Fibroblast of lung (primary cell): ENCODE measurements around the gene FAAP20. TPM values are rescaled to one million over a fixed set of nuclear protein-coding genes. Genes with fewer than 3 reads are reported as not detected.

Experiments
- DNase-seq, 2 donors: peaks; one replicate each; pipeline versions ENCODE4 v3.0.0 to v3.0.0-alpha.2; 2010; ENCODE audit warnings: low read depth in 2 of 2
- H2AFZ ChIP-seq: 2 replicates; pipeline ENCODE4 v1.5.1; 2012; ENCODE audit warnings: low read length, control low read depth, inconsistent platforms
- H3K27ac ChIP-seq: 2 replicates; pipeline ENCODE4 v1.5.1; 2011; ENCODE audit warnings: low read length, control low read depth; ENCODE audit not compliant: insufficient read depth
- H3K27me3 ChIP-seq: 2 replicates; pipeline ENCODE4 v1.5.1; 2011; ENCODE audit warnings: mild to moderate bottlenecking, low read length; ENCODE audit not compliant: control insufficient read depth, insufficient read depth
- H3K36me3 ChIP-seq: 2 replicates; pipeline ENCODE4 v1.5.1; 2011; ENCODE audit warnings: low read length; ENCODE audit not compliant: control insufficient read depth, insufficient read depth
- H3K4me1 ChIP-seq: 2 replicates; pipeline ENCODE4 v1.5.1; 2011; ENCODE audit warnings: low read length; ENCODE audit not compliant: control insufficient read depth, insufficient read depth; ENCODE audit errors: extremely low read depth
- H3K4me2 ChIP-seq: 2 replicates; pipeline ENCODE4 v1.5.1; 2011; ENCODE audit warnings: low read length, control low read depth; ENCODE audit not compliant: insufficient read depth; ENCODE audit errors: extremely low read depth
- H3K4me3 ChIP-seq, 4 experiments: fragments of 200-600 bp in 1 of 4; sonication (generic) in 1 of 4; replicated peaks in 1 of 4; 2 replicates each; pipeline ENCODE4 v1.5.1; 2011 to 2016; ENCODE audit warnings: low read length in 4 of 4, low read depth in 3 of 4, mild to moderate bottlenecking in 3 of 4, control low read depth in 2 of 4, inconsistent platforms in 1 of 4, mixed read lengths in 1 of 4; ENCODE audit not compliant: insufficient read depth in 1 of 4; ENCODE audit errors: control extremely low read depth in 1 of 4
- H3K79me2 ChIP-seq: 2 replicates; pipeline ENCODE4 v1.5.1; 2012; ENCODE audit warnings: mild to moderate bottlenecking, low read length, inconsistent platforms; ENCODE audit not compliant: control insufficient read depth, insufficient read depth
- H3K9ac ChIP-seq: 2 replicates; pipeline ENCODE4 v1.5.1; 2011; ENCODE audit warnings: mild to moderate bottlenecking, low read length, control low read depth; ENCODE audit not compliant: insufficient read depth
- H3K9me3 ChIP-seq: 2 replicates; pipeline ENCODE4 v1.5.1; 2012; ENCODE audit warnings: low read depth, low read length; ENCODE audit not compliant: control insufficient read depth, insufficient read depth
- H4K20me1 ChIP-seq: 2 replicates; pipeline ENCODE4 v1.5.1; 2011; ENCODE audit warnings: low read length; ENCODE audit not compliant: control insufficient read depth, insufficient read depth; ENCODE audit errors: extremely low read depth
- CTCF ChIP-seq, 2 donors: IDR thresholded peaks in 1 of 2; conservative IDR thresholded peaks in 1 of 2; 1 replicate in 1 of 2; 2 replicates in 1 of 2; pipeline ENCODE4 v1.5.1; 2011 to 2012; ENCODE audit warnings: low read length in 2 of 2, control low read depth in 1 of 2, inconsistent platforms in 1 of 2, low read depth in 1 of 2, mild to moderate bottlenecking in 1 of 2
- EZH2 ChIP-seq: IDR thresholded peaks from 2 replicates; pipeline ENCODE4 v1.5.1; 2012; ENCODE audit warnings: low read length, control low read depth, mild to moderate bottlenecking; ENCODE audit errors: missing control alignments
- polyA plus RNA-seq, 2 donors: library from polyadenylated mRNA; depleted of rRNA in 1 of 2; stranded (reverse) in 1 of 2; unstranded in 1 of 2; fragments of >200 nt; gene quantifications; 2 replicates each; pipeline ENCODE4 v1.2.1, GENCODE V29; 2011 to 2012; ENCODE audit warnings: missing spikeins in 1 of 2
- total RNA-seq: library from RNA; depleted of rRNA; stranded (reverse); fragments of >200 nt; gene quantifications from 2 replicates; pipeline ENCODE4 v1.2.1, GENCODE V29; 2014

The FAAP20 gene
- total and polyA plus RNA-seq, 2 donors (not counting 1 experiment from before 2014, with no cell fraction given), result 8.2 to 21.5 TPM

GRCh38 chr1:2228157-2228594, 33.6 kb upstream of the FAAP20 start, which contains the start of gene SKI:
TSS of gene SKI (plus strand) at chr1:2228319. CDS start at chr1:2228767, 448 bp downstream.
- DNase-seq, result no peak

GRCh38 chr1:2227346-2228156, 33.0 kb upstream of the FAAP20 start:
- Histone ChIP-seq H3K4me2 (peak overlapping the region; percentile 95), H3K9me3 (no peaks in the 10 kb centered on the region), H2AFZ (peak overlapping the region; percentile 35), H3K36me3 (peaks cover 9% of the 10 kb centered on the region), H3K4me1 (peaks cover 9% of the 10 kb centered on the region), H4K20me1 (peaks cover 4% of the 10 kb centered on the region), H3K9ac (peak overlapping the region; percentile 99), H3K4me3 (peak overlapping the region; percentile 47 to 80 (median 62)), H3K27me3 (no peaks in the 10 kb centered on the region), H3K79me2 (peaks cover 39% of the 10 kb centered on the region), H3K27ac (peak overlapping the region; percentile 97)
- no peak for TF ChIP-seq EZH2
- no peak for TF ChIP-seq CTCF (conservative IDR thresholded peaks at IDR 0.05 in 1 of 2, IDR thresholded peaks at IDR 0.05 in 1 of 2; ENCODE audit: low read depth in 1 of 2, low read length in 2 of 2)
- peak; percentile 92 to 96 for DNase-seq

More at GRCh38 chr1:2228157-2228594, 33.6 kb upstream of the FAAP20 start, which contains the start of gene SKI:
- H3K9me3 ChIP-seq, result no peaks in the 10 kb centered on the region
- peak within 1 kb of the TSS; percentile 35 for H2AFZ ChIP-seq
- H3K9ac ChIP-seq, result peak within 1 kb of the TSS; percentile 99
- H3K27ac ChIP-seq, result peak within 1 kb of the TSS; percentile 97
- H3K27me3 ChIP-seq, result no peaks in the 10 kb centered on the region
- TF ChIP-seq EZH2, result no peak
- TF ChIP-seq CTCF (conservative IDR thresholded peaks at IDR 0.05 in 1 of 2, IDR thresholded peaks at IDR 0.05 in 1 of 2; ENCODE audit: low read depth in 1 of 2, low read length in 2 of 2), result no peak
- peaks cover 9% of the 10 kb centered on the region for H3K36me3 ChIP-seq
- H3K4me1 ChIP-seq, result peaks cover 9% of the 10 kb centered on the region
- peak within 1 kb of the TSS; percentile 69 to 90 (median 79) for H3K4me3 ChIP-seq
- peak within 1 kb of the TSS; percentile 99 for H3K4me2 ChIP-seq
- peaks cover 46% of the 10 kb centered on the region for H3K79me2 ChIP-seq
- H4K20me1 ChIP-seq, result peaks cover 4% of the 10 kb centered on the region

GRCh38 chr1:2226525-2227345, 32.2 kb upstream of the FAAP20 start:
- peak overlapping the region; percentile 29 to 80 (median 62) for H3K4me3 ChIP-seq
- DNase-seq, result no peak
- H3K36me3 ChIP-seq, result peaks cover 9% of the 10 kb centered on the region
- TF ChIP-seq CTCF (conservative IDR thresholded peaks at IDR 0.05 in 1 of 2, IDR thresholded peaks at IDR 0.05 in 1 of 2; ENCODE audit: low read depth in 1 of 2, low read length in 2 of 2), result no peak
- no peak for TF ChIP-seq EZH2
- H3K4me1 ChIP-seq, result peaks cover 5% of the 10 kb centered on the region
- H2AFZ ChIP-seq, result no peak overlapping the region
- no peaks in the 10 kb centered on the region for H3K9me3 ChIP-seq
- H3K9ac ChIP-seq, result peak overlapping the region; percentile 99
- peaks cover 32% of the 10 kb centered on the region for H3K79me2 ChIP-seq
- H4K20me1 ChIP-seq, result peaks cover 4% of the 10 kb centered on the region
- H3K4me2 ChIP-seq, result peak overlapping the region; percentile 95
- no peaks in the 10 kb centered on the region for H3K27me3 ChIP-seq
- peak overlapping the region; percentile 97 for H3K27ac ChIP-seq
